Measurements from ENCODE around the gene EMC8. TPM values are rescaled to one million over a fixed set of nuclear protein-coding genes. Genes with fewer than 3 reads are reported as not detected.

EMC8 gene
- total and polyA plus RNA-seq, 10 of the 15 experiments (the other 5 are each of a cell fraction or from before 2014, with no cell fraction given) = 7.8 to 62.0 (median 33.5) TPM

GRCh38 chr16:85823328-85823920, 24.1 kb upstream of the EMC8 start:
- 95% methylated on average over 1 of the region's 1 CpG for WGBS (ENCODE audit: insufficient coverage, insufficient replicate concordance, low lambda C conversion rate, missing lambda C conversion rate)
- RAD21 ChIA-PET (ENCODE audit: unreplicated experiment) = interaction anchor here (1.0 to 9.6 kb wide), 4 partner anchors 75 to 193 kb away, joined by 4 to 211 read pairs (median 7); partner anchors contain the start of gene IRF8
- Histone ChIP-seq H3K4me2 (ENCODE audit: control insufficient read depth, insufficient read depth) (no peak overlapping the region), H4K20me1 (ENCODE audit: control insufficient read depth, insufficient read depth) (no peaks in the 10 kb centered on the region), H3K9ac (ENCODE audit: control insufficient read depth, insufficient read depth, low read length) (no peak overlapping the region), H2AFZ (ENCODE audit: control insufficient read depth, low read depth, low read length) (no peak overlapping the region), H3K27ac (ENCODE audit: control insufficient read depth, insufficient read depth) (no peak overlapping the region), H3K4me1 (ENCODE audit: control insufficient read depth, insufficient read depth, low read length) (peaks cover 18% of the 10 kb centered on the region), H3K79me2 (ENCODE audit: control insufficient read depth, insufficient read depth, low read length) (no peaks in the 10 kb centered on the region), H3K36me3 (ENCODE audit: control insufficient read depth in 2 of 2, insufficient read depth in 2 of 2, low read length in 1 of 2) (no peaks in the 10 kb centered on the region), H3K9me3 (replicated peaks; ENCODE audit: control insufficient read depth, insufficient read depth, low read length) (no peaks in the 10 kb centered on the region), H3K4me3 (no peak overlapping the region), H3K27me3 (replicated peaks in 1 of 2; ENCODE audit: control insufficient read depth in 2 of 2, insufficient read depth in 2 of 2, low read length in 1 of 2) (no peaks in the 10 kb centered on the region)
- CTCF ChIA-PET = interaction anchor here (1.6 to 9.6 kb wide), 4 partner anchors 63 to 192 kb away, joined by 3 to 345 read pairs (median 316); partner anchors contain the start of gene IRF8
- no TSS peak for BruUV-seq (replicated peaks)
- SMC1A ChIA-PET (ENCODE audit: uncharacterized antibody, unreplicated experiment) = interaction anchor here (1.2 to 8.3 kb wide), 4 partner anchors 74 to 192 kb away, joined by 4 to 229 read pairs (median 198); partner anchors contain the start of gene IRF8
- in situ Hi-C loops (cut with MboI) (loop anchor here (5.0 to 25.0 kb wide), 5 partner anchors 79 to 699 kb away; no protein-coding TSS in a partner anchor), intact Hi-C loops (cut with micrococcal nuclease; ENCODE audit: unreplicated experiment) (no loop called here)
- no peak for DNase-seq (ENCODE audit: low read depth, low spot score)
- POLR2A ChIA-PET = no interaction called here
- TF ChIP-seq EGR1 (IDR thresholded peaks at IDR 0.05; ENCODE audit: borderline replicate concordance in 1 of 2, low read depth in 2 of 2, low read length in 2 of 2) (no peak), NBN (IDR thresholded peaks at IDR 0.05) (peak; percentile 56; the same call in 1 of the 2 replicates), HDGF (IDR thresholded peaks at IDR 0.05) (peak; percentile 97)
- ATAC-seq = no peak
- peak; percentile 80 for FAIRE-seq

- no peaks in the 10 kb centered on the region for H3K79me2 ChIP-seq (ENCODE audit: control insufficient read depth, insufficient read depth, low read length)
- H3K9me3 ChIP-seq (replicated peaks; ENCODE audit: control insufficient read depth, insufficient read depth, low read length) = no peaks in the 10 kb centered on the region
- TF ChIP-seq PAX5 (IDR thresholded peaks at IDR 0.05; ENCODE audit: borderline replicate concordance, low read depth, low read length) (peak; percentile 14; the same call in 1 of the 2 replicates), JUND (IDR thresholded peaks at IDR 0.05; ENCODE audit: low read depth, low read length) (no peak)
- H3K4me3 ChIP-seq = no peak overlapping the region
- no peak overlapping the region for H2AFZ ChIP-seq (ENCODE audit: control insufficient read depth, low read depth, low read length)
- H3K9ac ChIP-seq (ENCODE audit: control insufficient read depth, insufficient read depth, low read length) = no peak overlapping the region
- intact Hi-C loops (cut with micrococcal nuclease; ENCODE audit: unreplicated experiment) = no loop called here
- BruUV-seq (replicated peaks) = no TSS peak
- H3K27ac ChIP-seq (ENCODE audit: control insufficient read depth, insufficient read depth) = no peak overlapping the region
- in situ Hi-C loops (cut with MboI) = loop anchor here (5.0 to 25.0 kb wide), 5 partner anchors 80 to 700 kb away; no protein-coding TSS in a partner anchor
- RAD21 ChIA-PET (ENCODE audit: unreplicated experiment) = interaction anchor here (0.7 to 9.6 kb wide), 23 partner anchors 48 to 645 kb away, joined by 3 to 211 read pairs (median 5); partner anchors contain the start of gene IRF8
- no peaks in the 10 kb centered on the region for H3K27me3 ChIP-seq (replicated peaks in 1 of 2; ENCODE audit: control insufficient read depth in 2 of 2, insufficient read depth in 2 of 2, low read length in 1 of 2)
- no peak overlapping the region for H3K4me2 ChIP-seq (ENCODE audit: control insufficient read depth, insufficient read depth)
- CTCF ChIA-PET = interaction anchor here (0.6 to 9.6 kb wide), 33 partner anchors 10 to 697 kb away, joined by 3 to 345 read pairs (median 4); partner anchors contain the start of gene IRF8
- POLR2A ChIA-PET = interaction anchor here (0.9 to 1.7 kb wide), 5 partner anchors 24 to 165 kb away, joined by 3 to 5 read pairs (median 4); no protein-coding TSS in a partner anchor
- no peak for ATAC-seq
- 97% methylated on average over 12 of the region's 12 CpGs for WGBS (ENCODE audit: insufficient coverage, insufficient replicate concordance, low lambda C conversion rate, missing lambda C conversion rate)
- H3K36me3 ChIP-seq (ENCODE audit: control insufficient read depth in 2 of 2, insufficient read depth in 2 of 2, low read length in 1 of 2) = no peaks in the 10 kb centered on the region
- FAIRE-seq = no peak
- DNase-seq (ENCODE audit: low read depth, low spot score) = no peak
- SMC1A ChIA-PET (ENCODE audit: uncharacterized antibody, unreplicated experiment) = interaction anchor here (0.7 to 8.3 kb wide), 25 partner anchors 9 to 698 kb away, joined by 3 to 229 read pairs (median 6); partner anchors contain the start of gene IRF8
- no peaks in the 10 kb centered on the region for H4K20me1 ChIP-seq (ENCODE audit: control insufficient read depth, insufficient read depth)
- peaks cover 18% of the 10 kb centered on the region for H3K4me1 ChIP-seq (ENCODE audit: control insufficient read depth, insufficient read depth, low read length)
These were observed 22.8 kb upstream of the EMC8 start for GRCh38 chr16:85822145-85822544.

All from GM12878 (cell line).